BE2C (cell line): ENCODE data around the gene TSTD2.
"Not testable (repeated sequence)": the region's sequence is repeated elsewhere in the genome, so short reads cannot be mapped to it uniquely, and the experiment has no call there.

ENCODE experiments used
- DNase-seq: peaks from one replicate; pipeline ENCODE4 v3.0.0-alpha.2; 2020
- H3K27me3 ChIP-seq: fragments of 250-450 bp; sonication (Bioruptor Pico); 2 replicates; pipeline ENCODE4 v1.5.1; 2020; ENCODE audit warnings: mild to moderate bottlenecking
- H3K36me3 ChIP-seq: fragments of 250-450 bp; sonication (Bioruptor Pico); 2 replicates; pipeline ENCODE4 v1.5.1; 2020; ENCODE audit warnings: mild to moderate bottlenecking
- H3K4me1 ChIP-seq: fragments of 250-450 bp; sonication (Bioruptor Pico); 2 replicates; pipeline ENCODE4 v1.5.1; 2020
- H3K4me3 ChIP-seq: 2 replicates; pipeline ENCODE4 v1.5.1; 2011; ENCODE audit warnings: low read depth, low read length
- H3K9me3 ChIP-seq: fragments of 250-450 bp; sonication (Bioruptor Pico); 2 replicates; pipeline ENCODE4 v1.5.1; 2020
- CTCF ChIP-seq: IDR thresholded peaks from 2 replicates; pipeline ENCODE4 v1.5.1; 2012; ENCODE audit warnings: mild to moderate bottlenecking, low read depth, low read length

Gene TSTD2

GRCh38 chr9:97591535-97591934, 41.6 kb downstream of the TSTD2 start:
- H3K36me3 ChIP-seq: peaks cover 82% of the 10 kb centered on the region
- H3K4me3 ChIP-seq: no peak overlapping the region
- TF ChIP-seq CTCF: no peak
- peaks cover 15% of the 10 kb centered on the region for H3K4me1 ChIP-seq
- H3K9me3 ChIP-seq: no peaks in the 10 kb centered on the region
- no peaks in the 10 kb centered on the region for H3K27me3 ChIP-seq
- no peak for DNase-seq

GRCh38 chr9:97586909-97587308, 46.3 kb downstream of the TSTD2 start:
- not testable (repeated sequence) for H3K27me3 ChIP-seq, H3K4me3 ChIP-seq, DNase-seq, H3K4me1 ChIP-seq, H3K9me3 ChIP-seq
- peaks cover 44% of the 10 kb centered on the region for H3K36me3 ChIP-seq

- peaks cover 33% of the 10 kb centered on the region for H3K36me3 ChIP-seq
- H3K4me3 ChIP-seq, H3K27me3 ChIP-seq, DNase-seq, H3K9me3 ChIP-seq, H3K4me1 ChIP-seq: not testable (repeated sequence)
Measured at GRCh38 chr9:97584778-97585177, 48.4 kb downstream of the TSTD2 start.

DNA sequence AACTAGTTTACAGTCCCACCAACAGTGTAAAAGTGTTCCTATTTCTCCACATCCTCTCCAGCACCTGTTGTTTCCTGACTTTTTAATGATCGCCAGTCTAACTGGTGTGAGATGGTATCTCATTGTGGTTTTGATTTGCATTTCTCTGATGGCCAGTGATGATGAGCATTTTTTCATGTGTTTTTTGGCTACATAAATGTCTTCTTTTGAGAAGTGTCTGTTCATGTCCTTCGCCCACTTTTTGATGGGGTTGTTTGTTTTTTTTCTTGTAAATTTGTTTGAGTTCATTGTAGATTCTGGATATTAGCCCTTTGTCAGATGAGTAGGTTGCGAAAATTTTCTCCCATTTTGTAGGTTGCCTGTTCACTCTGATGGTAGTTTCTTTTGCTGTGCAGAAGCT, 51.6 kb downstream of the TSTD2 start:
- H3K36me3 ChIP-seq: peaks cover 42% of the 10 kb centered on the region
- H3K4me3 ChIP-seq, H3K9me3 ChIP-seq, H3K4me1 ChIP-seq, H3K27me3 ChIP-seq, DNase-seq: not testable (repeated sequence)

DNA sequence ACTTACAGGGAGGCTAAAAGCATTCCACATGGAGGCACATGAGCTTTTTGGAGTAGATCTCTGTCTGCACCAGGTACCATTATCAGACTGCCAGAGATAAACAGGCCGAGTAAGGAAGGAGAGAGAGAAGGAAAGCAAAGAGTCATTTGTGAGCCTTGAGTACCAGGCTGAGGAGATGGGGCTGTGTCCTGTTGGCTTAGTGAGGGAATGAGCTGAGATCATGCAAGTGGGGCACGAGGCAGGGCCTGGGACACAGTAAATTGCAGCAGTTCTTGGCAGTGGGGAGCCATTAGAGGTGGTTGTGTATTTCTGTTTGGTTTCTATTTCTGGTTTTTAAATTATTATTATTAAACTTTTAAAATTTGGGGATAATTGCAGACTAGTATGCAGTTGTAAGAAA, 53.3 kb downstream of the TSTD2 start:
- no peak for DNase-seq
- H3K9me3 ChIP-seq: no peaks in the 10 kb centered on the region
- no peaks in the 10 kb centered on the region for H3K4me1 ChIP-seq
- H3K36me3 ChIP-seq: peaks cover 54% of the 10 kb centered on the region
- H3K4me3 ChIP-seq: no peak overlapping the region
- H3K27me3 ChIP-seq: no peaks in the 10 kb centered on the region
- no peak for TF ChIP-seq CTCF

DNA sequence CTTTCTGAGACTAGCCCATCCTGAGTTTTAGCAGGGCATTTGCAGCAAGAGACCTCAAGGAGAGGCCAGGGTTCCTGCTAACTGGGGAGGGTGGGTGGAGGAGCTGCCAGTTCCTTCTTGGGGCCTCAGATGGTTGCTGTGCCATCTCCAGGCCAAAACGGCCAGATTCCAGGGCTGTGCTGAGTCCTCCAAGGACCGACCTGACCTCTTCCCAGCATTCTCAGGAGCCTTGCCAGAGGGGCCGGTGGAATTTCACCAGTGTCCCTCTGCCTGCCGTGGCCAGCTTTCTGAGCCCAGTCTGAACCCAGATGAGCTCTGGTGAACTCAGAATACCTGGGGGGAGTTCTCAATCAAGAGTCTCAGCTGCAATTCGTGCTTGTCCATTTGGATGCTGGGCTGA, 54.3 kb downstream of the TSTD2 start:
- no peak for TF ChIP-seq CTCF
- H3K36me3 ChIP-seq: peaks cover 63% of the 10 kb centered on the region
- H3K4me3 ChIP-seq: no peak overlapping the region
- no peaks in the 10 kb centered on the region for H3K27me3 ChIP-seq
- H3K4me1 ChIP-seq: no peaks in the 10 kb centered on the region
- no peak for DNase-seq
- no peaks in the 10 kb centered on the region for H3K9me3 ChIP-seq

GRCh38 chr9:97577051-97577450, 56.1 kb downstream of the TSTD2 start:
- Histone ChIP-seq H3K36me3 (peaks cover 81% of the 10 kb centered on the region), H3K9me3 (no peaks in the 10 kb centered on the region), H3K4me1 (no peaks in the 10 kb centered on the region; the same call in 1 of the 2 replicates), H3K4me3 (no peak overlapping the region), H3K27me3 (no peaks in the 10 kb centered on the region)
- no peak for DNase-seq
- no peak for TF ChIP-seq CTCF

DNA sequence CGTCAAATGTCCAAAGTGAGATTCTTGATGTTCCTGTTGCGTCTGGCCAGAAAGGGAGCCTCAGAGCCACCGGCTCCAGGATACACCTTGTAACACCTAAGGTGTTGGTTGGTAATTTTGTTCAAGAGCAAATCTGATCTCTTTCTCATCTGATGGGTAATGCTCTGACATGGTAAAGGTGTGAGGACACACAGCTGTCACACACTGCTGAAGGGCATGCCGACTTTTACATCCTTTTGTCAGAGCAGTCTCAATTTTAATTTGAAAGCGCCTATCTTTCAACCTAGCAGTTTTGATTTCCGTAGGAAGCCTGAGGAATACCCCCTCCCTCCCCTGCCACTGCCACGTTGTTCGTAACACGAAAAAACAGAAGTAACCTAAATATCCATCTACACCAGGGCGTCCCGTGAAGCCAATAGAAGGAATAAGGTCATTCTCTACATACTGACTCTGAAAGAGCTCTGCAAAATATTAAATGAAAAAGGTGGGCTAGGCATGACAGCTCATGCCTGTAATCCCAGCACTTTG, 57.4 kb downstream of the TSTD2 start:
- H3K9me3 ChIP-seq: no peaks in the 10 kb centered on the region
- no peak for TF ChIP-seq CTCF
- no peaks in the 10 kb centered on the region for H3K27me3 ChIP-seq
- peaks cover 94% of the 10 kb centered on the region for H3K36me3 ChIP-seq
- H3K4me1 ChIP-seq: peaks cover 5% of the 10 kb centered on the region
- no peak for DNase-seq
- H3K4me3 ChIP-seq: no peak overlapping the region

DNA sequence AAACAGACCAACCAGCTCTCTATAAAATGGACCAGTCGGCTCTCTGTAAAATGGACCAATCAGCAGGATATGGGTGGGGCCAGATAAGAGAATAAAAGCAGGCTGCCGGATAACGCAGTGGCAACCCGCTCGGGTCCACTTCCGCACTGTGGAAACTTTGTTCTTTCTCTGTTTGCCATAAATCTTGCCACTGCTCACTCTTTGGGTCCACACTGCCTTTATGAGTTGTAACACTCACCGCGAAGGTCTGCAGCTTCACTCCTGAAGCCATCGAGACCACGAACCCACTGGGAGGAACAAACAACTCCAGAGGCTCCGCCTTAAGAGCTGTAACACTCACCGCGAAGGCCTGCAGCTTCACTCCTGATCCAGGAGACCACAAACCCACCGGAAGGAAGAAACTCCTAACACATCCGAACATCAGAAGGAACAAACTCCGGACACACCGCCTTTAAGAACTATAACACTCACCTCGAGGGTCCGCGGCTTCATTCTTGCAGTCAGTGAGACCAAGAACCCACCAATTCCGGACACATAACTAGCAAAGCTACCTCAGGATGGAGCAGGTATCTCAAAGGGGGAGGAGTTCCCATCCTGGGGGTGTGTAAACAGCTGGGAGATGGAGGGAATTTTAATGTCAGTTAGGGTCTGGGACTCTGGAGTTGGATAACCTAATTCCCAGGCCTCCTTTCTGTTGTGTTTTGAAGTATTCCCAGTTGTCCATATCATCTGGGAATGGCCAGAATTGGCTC, 58.1 kb downstream of the TSTD2 start:
- peaks cover 98% of the 10 kb centered on the region for H3K36me3 ChIP-seq
- not testable (repeated sequence) for DNase-seq, H3K4me3 ChIP-seq, H3K4me1 ChIP-seq, H3K27me3 ChIP-seq, H3K9me3 ChIP-seq

DNA sequence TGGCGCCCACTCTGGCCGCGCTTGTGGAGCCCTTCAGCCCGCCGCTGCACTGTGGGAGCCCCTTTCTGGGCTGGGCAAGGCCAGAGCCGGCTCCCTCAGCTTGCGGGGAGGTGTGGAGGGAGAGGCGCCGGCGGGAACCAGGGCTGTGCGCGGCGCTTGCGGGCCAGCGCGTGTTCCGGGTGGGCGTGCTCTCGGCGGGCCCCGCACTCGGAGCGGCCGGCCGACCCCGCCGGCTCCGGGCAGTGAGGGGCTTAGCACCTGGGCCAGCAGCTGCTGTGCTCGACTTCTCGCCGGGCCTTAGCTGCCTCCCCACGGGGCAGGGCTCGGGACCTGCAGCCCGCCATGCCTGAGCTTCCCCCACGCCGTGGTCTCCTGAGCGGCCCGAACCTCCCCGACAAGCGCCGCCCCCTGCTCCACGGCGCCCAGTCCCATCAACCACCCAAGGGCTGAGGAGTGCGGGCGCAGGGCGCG, 59.0 kb downstream of the TSTD2 start:
- peaks cover 98% of the 10 kb centered on the region for H3K36me3 ChIP-seq
- DNase-seq, H3K4me3 ChIP-seq, H3K4me1 ChIP-seq, H3K9me3 ChIP-seq, H3K27me3 ChIP-seq: not testable (repeated sequence)
